Measurements from ENCODE around the gene CSRNP3. TPM values are rescaled to one million over a fixed set of nuclear protein-coding genes. Genes with fewer than 3 reads are reported as not detected.
"Not testable (repeated sequence)": the region's sequence is repeated elsewhere in the genome, so short reads cannot be mapped to it uniquely, and the experiment has no call there.

The CSRNP3 gene
- total RNA-seq, 1 experiment from 2014 or later: 3.7 TPM

- DNase-seq (ENCODE audit: low spot score): no peak
Measured at GRCh38 chr2:165633431-165633830, 163.9 kb downstream of the CSRNP3 start.

GRCh38 chr2:165634282-165634681, 164.8 kb downstream of the CSRNP3 start:
- no peak for DNase-seq (ENCODE audit: low spot score)

GRCh38 chr2:165634855-165635254, 165.4 kb downstream of the CSRNP3 start:
- peak; percentile 50 for DNase-seq (ENCODE audit: low spot score)

DNA sequence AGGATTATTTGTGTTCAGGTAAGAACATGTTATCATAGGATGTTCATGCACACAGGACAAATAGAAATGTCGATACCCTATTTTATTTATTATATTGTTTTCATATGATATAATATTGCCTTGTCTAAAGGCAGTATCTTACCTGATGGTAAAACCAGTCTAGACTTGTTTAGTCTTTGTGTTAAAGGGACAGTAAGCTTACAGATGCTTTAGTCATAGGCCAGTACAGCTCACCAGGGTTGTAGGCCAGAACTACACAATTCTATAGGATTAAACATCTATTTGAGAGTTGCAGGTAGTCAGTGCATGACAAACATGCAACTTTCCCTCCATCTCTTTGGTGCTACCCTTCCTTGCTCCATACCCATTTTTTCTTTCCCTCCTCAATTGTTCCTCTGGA, 166.0 kb downstream of the CSRNP3 start:
- no peak for DNase-seq (ENCODE audit: low spot score)

- no peak for DNase-seq (ENCODE audit: low spot score)
Measured at GRCh38 chr2:165636959-165637358, 167.5 kb downstream of the CSRNP3 start.

GRCh38 chr2:165637396-165637795, 167.9 kb downstream of the CSRNP3 start:
- DNase-seq (ENCODE audit: low spot score): no peak

DNA sequence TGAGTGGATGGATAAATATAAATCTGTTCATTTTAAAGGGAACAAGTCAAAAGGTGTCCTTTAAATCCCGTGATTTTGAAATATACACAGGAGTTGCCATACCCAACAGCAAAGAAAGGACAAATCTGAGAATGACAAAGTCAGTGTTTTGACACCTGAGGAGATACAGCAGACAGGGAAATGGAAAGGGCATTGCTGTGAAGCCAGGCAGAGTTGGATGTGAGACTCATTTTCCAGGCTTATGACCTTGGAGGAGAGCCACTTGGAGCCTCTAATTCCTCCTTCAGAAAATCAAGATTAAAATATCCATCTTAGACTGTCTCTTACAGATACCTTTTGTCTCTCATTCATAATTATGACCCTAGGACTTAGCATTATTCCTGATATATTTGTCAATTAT, 170.0 kb downstream of the CSRNP3 start:
- no peak for DNase-seq (ENCODE audit: low spot score)

- DNase-seq (ENCODE audit: low spot score): no peak
Measured at GRCh38 chr2:165640247-165640929, 170.9 kb downstream of the CSRNP3 start.

DNA sequence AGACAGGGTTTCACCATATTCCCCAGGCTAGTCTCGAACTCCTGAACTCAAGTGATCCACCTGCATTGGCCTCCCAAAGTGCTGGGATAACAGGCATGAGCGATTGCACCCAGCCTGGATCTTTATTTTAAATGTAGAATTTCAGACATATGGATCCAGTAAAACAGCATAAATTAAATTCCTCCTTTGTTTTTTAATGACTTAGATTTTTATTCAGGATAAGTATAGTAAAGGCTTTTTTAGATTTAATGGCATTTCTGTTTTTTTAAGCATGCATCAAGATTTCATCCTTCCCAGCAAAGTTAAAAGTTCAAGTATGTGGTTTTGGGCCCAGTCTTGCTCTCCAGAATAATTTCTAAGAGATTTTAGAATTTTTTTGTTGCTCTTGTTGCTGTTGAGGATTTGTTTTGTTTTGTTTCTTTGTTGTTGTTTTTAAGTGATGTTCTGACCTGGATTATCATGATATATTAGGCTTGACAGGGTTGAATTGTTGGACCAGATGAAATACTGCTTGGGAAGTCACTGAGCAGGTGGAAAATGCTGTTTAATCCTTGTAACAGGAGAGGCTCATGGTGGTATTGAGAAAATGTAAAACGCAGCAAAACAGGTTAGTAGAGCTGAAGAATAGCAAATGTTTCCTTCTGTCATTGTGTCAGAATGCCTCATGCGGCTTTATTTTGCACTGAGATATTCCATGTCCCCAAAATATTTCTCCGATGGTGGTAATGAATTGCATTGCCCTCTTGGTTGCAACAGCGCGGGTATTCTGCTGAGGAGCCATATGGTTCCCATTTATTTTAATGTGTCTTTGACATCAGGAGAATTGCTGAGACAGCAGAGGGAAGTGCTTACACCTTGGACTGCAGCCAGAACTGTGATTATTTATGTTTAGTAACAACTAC, 176.7 kb downstream of the CSRNP3 start:
- DNase-seq (ENCODE audit: low spot score): no peak

- DNase-seq (ENCODE audit: low spot score): no peak
Measured at GRCh38 chr2:165647409-165647808, 177.9 kb downstream of the CSRNP3 start.

GRCh38 chr2:165648801-165649200, 179.3 kb downstream of the CSRNP3 start:
- no peak for DNase-seq (ENCODE audit: low spot score)

DNA sequence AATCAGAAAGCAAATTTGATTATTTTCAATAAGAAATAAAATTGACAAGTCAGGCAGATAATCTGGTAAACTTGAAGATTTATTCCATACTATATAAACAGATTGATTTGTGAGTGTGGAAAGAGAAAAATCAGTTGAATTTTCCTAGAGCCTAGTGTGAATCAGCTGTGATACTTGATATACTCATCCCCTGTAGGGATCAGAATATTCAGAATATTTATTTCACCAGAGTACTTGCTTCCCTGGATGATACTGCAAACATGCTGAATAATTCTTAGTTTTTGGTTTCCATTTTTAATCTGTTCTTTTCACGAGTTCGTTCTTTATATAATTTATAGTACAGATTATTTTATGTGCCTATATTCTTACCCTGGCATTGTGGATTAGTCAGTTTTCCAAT, 181.7 kb downstream of the CSRNP3 start:
- no peak for DNase-seq (ENCODE audit: low spot score)

GRCh38 chr2:165655661-165656060, 186.2 kb downstream of the CSRNP3 start:
- DNase-seq (ENCODE audit: low spot score): no peak

DNA sequence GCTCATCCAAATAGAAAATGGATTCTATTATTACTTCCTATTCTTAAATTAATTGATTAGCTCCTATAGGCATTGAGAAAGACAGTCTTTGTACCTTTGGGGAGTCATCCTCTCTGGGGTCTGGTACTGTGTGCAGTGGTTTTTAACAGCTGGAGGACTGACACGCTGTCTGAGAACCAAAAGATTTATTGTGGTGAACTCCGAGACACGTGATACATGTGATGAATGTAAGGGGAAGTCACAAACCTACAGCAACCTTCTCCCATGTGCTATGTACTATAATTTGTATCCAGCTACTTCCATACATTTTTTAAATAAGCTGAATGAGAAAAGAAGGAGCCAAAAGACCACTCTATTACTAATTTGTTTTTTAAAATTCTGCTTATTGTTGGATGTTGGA, 190.9 kb downstream of the CSRNP3 start:
- DNase-seq (ENCODE audit: low spot score): no peak

DNA sequence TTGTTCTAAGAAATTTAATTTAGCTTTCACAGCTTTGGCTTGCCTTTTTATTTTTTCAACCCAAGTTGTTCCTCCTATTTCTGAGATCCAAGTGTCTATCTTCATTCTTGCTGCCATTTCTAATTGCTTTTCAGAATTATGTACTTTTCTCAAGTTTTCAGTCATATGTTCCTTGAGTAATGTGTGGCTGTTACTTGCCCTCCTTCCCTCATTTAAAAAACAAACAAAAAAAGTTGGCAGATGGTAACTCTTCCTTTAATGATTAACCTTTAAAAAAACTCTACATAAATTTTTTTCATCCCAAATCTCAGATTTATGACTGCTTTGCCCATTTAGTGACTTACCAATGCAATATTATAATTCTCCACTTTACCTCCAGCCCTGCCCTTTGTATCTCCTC, 193.2 kb downstream of the CSRNP3 start:
- no peak for DNase-seq (ENCODE audit: low spot score)

DNA sequence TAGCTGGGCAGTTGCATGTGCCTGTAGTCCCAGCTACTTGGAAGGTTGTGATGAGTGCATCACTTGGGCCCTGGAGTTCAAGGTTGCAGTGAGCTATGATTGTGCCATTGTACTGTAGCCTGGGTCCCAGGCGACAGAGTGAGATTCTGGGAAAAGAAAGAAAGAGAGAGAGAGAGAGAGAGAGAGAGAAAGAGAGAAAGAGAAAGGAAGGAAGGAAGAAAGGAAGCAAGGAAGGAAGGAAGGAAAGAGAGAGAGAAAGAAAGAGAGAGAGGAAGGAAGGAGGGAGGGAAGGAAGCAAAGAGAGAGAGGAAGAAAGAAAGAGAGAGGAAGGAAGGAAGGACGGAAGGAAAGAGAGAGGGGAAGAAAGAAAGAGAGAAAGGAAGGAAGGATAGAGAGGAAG, 196.1 kb downstream of the CSRNP3 start:
- no peak for DNase-seq (ENCODE audit: low spot score)

DNA sequence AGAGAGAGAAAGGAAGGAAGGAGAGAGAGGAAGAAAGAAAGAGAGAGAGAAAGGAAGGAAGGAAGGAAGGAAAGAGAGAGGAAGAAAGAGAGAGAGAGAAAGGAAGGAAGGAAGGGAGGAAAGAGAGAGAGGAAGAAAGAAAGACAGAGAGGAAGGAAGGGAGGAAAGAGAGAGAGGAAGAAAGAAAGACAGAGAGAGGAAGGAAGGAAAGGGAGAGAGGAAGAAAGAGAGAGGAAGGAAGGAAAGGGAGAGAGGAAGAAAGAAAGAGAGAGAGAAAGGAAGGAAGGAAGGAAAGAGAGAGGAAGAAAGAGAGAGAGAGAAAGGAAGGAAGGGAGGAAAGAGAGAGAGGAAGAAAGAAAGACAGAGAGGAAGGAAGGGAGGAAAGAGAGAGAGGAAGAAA, 196.6 kb downstream of the CSRNP3 start:
- not testable (repeated sequence) for DNase-seq (ENCODE audit: low spot score)

DNA sequence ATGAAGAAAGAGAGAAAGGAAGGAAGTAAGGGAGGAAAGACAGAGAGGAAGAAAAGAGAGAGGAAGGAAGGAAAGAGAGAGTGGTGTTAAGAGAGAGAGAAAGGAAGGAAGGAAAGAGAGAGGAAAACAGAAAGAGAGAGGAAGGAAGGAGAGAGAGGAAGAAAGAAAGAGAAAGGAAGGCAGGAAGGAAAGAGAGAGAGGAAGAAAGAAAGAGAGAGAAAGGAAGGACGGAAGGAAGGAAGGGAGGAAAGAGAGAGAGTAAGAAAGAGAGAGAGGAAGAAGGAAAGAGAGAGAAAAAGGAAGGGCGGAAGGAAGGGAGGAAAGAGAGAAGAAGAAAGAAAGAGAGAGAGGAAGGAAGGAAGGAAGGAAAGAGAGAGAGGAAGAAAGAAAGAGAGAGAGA, 197.1 kb downstream of the CSRNP3 start:
- DNase-seq (ENCODE audit: low spot score): no peak

DNA sequence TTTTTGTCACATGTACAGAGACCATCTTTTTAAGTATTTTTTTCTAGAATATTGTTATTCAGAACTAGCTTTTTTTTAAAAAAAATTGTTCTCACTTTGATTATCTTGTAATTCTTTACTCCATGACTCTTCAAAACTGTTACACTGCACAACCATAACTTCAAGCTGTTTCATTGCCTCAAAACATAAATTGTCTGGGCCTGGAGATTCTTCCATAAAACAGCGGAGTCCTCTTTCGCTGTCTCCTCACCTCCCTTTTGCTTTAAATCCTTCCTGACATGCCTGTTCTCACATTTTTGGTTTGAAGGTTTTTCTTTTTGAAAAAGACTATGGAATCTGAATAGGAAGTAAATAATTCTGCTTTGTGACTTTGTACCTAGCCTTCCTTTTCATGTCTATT, 197.9 kb downstream of the CSRNP3 start:
- no peak for DNase-seq (ENCODE audit: low spot score)

DNA sequence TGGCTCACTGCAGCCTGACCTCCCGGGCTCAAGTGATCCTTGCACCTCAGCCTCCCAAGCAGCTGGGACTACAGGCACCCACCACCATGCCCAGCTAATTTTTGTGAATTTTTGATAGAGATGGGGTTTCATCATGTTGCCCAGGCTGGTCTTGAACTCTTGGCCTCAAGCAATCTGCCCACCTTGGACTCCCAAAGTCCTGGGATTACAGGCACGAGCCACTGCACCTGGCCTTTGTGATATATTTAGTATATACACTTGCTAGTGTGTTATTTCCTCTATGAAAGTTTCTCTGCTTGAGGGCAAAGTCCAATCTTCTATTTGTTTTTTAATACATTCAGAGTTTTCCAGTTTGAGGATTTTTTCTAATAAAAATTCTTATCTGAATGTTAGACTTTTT, 205.3 kb downstream of the CSRNP3 start:
- DNase-seq (ENCODE audit: low spot score): no peak

- DNase-seq (ENCODE audit: low spot score): no peak
Measured at GRCh38 chr2:165675551-165675968, 206.1 kb downstream of the CSRNP3 start.

GRCh38 chr2:165678882-165679281, 209.4 kb downstream of the CSRNP3 start:
- no peak for DNase-seq (ENCODE audit: low spot score)

- no peak for DNase-seq (ENCODE audit: low spot score)
Measured at GRCh38 chr2:165679621-165680020, 210.1 kb downstream of the CSRNP3 start.
